BLaER1 treated with 17β-estradiol and CSF1 and Interleukin-3, amounts not matched to agents 10 nM and 100 nM (cell line): Measurements from ENCODE around the gene AHDC1.

Experiments
- H3K27ac ChIP-seq, 11 experiments: shearing (Covaris generic); formaldehyde crosslinking; 2 replicates each; pipeline ENCODE4 v1.8.1; 2022
- H3K27me3 ChIP-seq, 11 experiments: shearing (Covaris generic); formaldehyde crosslinking; 2 replicates each; pipeline ENCODE4 v1.8.1; 2022
- H3K36me3 ChIP-seq, 11 experiments: shearing (Covaris generic); formaldehyde crosslinking; 2 replicates each; pipeline ENCODE4 v1.8.1; 2022
- H3K4me1 ChIP-seq, 10 experiments: shearing (Covaris generic); formaldehyde crosslinking; 2 replicates each; pipeline ENCODE4 v1.8.1; 2022
- H3K4me2 ChIP-seq, 11 experiments: shearing (Covaris generic); formaldehyde crosslinking; 2 replicates each; pipeline ENCODE4 v1.8.1; 2022
- H3K4me3 ChIP-seq, 10 experiments: shearing (Covaris generic); formaldehyde crosslinking; 2 replicates each; pipeline ENCODE4 v1.8.1; 2022
- H3K9ac ChIP-seq, 11 experiments: shearing (Covaris generic); formaldehyde crosslinking; 2 replicates each; pipeline ENCODE4 v1.8.1; 2022
- H3K9me3 ChIP-seq, 11 experiments: shearing (Covaris generic); formaldehyde crosslinking; replicated peaks in 1 of 11; 2 replicates each; pipeline ENCODE4 v1.8.1; 2022
- H4K20me1 ChIP-seq, 11 experiments: shearing (Covaris generic); formaldehyde crosslinking; 2 replicates each; pipeline ENCODE4 v1.8.1; 2022
- Cebpa-rat ChIP-seq, 11 experiments: shearing (Covaris generic); IDR thresholded peaks; 2 replicates each; pipeline ENCODE4 v1.8.1; 2022

Gene AHDC1

DNA sequence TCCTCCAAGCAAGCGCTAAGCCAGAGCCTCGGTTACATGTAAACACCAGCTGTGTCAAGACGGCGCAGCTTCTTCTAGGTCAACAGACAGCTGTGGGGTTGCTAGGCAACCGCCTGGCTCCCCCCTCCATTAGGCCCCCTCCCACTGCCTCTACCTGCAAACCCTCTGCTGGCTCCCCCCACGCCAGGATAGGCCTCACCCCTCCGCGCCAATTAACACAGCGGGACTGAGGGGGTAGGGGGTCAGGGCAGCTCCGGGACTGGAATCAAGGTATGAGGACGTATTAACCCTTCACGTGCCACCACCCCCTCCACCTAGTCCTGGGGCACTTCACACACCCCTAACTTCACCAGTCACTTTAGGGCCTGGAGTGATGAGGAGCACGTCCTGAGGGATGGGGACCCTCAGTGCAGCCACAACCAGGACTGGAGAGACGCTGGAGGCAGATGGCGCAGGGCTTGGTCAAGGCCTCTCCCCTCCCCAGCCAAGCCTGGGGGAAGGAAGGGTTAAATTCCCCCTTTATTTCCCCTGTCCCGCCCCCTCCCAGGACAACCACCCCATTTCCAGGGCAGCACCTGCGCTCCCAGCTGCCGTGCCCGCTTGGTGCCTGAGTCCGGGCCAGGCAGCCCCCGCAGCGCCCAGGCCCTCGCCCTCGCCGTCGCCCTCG, 76.6 kb downstream of the AHDC1 start:
- peak overlapping the region; percentile 61 to 92 (median 82) for H3K27ac ChIP-seq
- peak overlapping the region; percentile 71 to 86 (median 76) for H3K9ac ChIP-seq
- H3K4me2 ChIP-seq, result peak overlapping the region; percentile 91 to 100 (median 99)
- no peaks in the 10 kb centered on the region for H3K9me3 ChIP-seq
- H4K20me1 ChIP-seq, result peaks cover 0 to 20% (median 0%) of the 10 kb centered on the region in 11 experiments; a peak in 2 of 22 replicates
- no peaks in the 10 kb centered on the region for H3K36me3 ChIP-seq
- peak overlapping the region; percentile 51 to 67 (median 58) for H3K4me3 ChIP-seq
- no peaks in the 10 kb centered on the region for H3K27me3 ChIP-seq
- peaks cover 86 to 100% (median 99%) of the 10 kb centered on the region in 10 experiments for H3K4me1 ChIP-seq
- no peak for TF ChIP-seq Cebpa-rat (IDR thresholded peaks at IDR 0.05)

GRCh38 chr1:27526569-27527222, 77.2 kb downstream of the AHDC1 start:
- Histone ChIP-seq H3K9ac (peak overlapping the region; percentile 71 to 86 (median 76)), H3K4me1 (peaks cover 86 to 100% (median 99%) of the 10 kb centered on the region in 10 experiments), H3K27ac (peak overlapping the region; percentile 76 to 92 (median 82); a peak in 21 of 22 replicates), H3K9me3 (no peaks in the 10 kb centered on the region), H3K27me3 (no peaks in the 10 kb centered on the region), H3K36me3 (no peaks in the 10 kb centered on the region), H3K4me3 (peak overlapping the region; percentile 51 to 67 (median 58)), H3K4me2 (peak overlapping the region; percentile 91 to 100 (median 99)), H4K20me1 (peaks cover 0 to 16% (median 0%) of the 10 kb centered on the region in 11 experiments; a peak in 1 of 22 replicates)
- TF ChIP-seq Cebpa-rat (IDR thresholded peaks at IDR 0.05), result no peak

DNA sequence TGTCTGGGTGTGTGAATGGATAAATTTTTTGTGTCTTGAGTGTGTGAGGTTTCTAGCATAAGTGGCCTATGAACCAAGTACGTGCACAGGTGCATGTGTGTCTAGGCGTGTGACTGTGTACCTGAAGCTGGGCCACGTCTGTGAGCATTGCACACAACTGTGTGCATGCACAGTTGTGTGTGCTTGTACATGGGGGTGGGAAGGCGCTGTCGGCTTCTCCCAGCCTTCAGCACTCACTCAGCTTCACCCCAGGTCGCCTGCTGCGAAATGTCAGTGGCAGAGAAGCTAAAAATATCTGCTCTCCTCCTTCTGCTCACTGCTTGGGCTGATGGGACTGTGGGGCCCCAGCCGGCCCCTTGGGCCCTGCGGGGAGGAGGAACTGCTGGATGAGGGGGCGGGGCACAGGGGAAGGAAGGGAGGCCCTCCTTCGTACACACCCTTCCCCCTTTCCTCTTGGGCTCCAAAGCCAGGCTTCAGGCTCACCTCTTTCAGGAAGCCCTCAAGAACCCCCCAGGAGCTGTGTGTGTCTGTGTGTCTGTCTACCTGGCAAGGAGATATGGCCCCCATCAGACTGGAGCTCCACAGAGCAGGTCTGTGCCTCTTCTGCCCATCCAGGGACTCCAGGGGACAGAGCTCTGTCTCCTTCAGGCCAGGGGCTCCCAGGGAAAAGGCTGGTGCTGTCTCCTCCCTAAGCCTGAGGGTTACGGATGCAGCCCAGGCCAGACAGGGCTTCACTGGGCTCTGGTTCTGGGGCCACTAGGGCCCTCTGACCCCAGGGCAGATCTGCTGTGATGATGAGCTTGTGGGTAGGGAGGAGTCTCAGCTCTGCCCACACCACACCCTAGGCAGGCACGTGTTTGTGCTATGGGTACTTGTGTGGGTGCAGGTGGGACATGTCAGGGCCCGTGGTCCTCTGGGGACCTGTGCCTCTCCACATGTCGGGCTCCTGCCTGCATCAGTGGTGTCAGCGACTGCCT, 78.4 kb downstream of the AHDC1 start:
- Histone ChIP-seq H3K4me2 (peak overlapping the region; percentile 91 to 100 (median 99)), H3K4me3 (peak overlapping the region; percentile 51 to 67 (median 58)), H3K4me1 (peaks cover 92 to 100% (median 99%) of the 10 kb centered on the region in 10 experiments), H3K9me3 (no peaks in the 10 kb centered on the region), H3K27me3 (no peaks in the 10 kb centered on the region), H3K36me3 (no peaks in the 10 kb centered on the region), H3K27ac (peak overlapping the region; percentile 76 to 92 (median 82)), H4K20me1 (peaks cover 0 to 13% (median 0%) of the 10 kb centered on the region in 11 experiments; a peak in 1 of 22 replicates), H3K9ac (peak overlapping the region; percentile 71 to 86 (median 76))
- TF ChIP-seq Cebpa-rat (IDR thresholded peaks at IDR 0.05), result no peak

DNA sequence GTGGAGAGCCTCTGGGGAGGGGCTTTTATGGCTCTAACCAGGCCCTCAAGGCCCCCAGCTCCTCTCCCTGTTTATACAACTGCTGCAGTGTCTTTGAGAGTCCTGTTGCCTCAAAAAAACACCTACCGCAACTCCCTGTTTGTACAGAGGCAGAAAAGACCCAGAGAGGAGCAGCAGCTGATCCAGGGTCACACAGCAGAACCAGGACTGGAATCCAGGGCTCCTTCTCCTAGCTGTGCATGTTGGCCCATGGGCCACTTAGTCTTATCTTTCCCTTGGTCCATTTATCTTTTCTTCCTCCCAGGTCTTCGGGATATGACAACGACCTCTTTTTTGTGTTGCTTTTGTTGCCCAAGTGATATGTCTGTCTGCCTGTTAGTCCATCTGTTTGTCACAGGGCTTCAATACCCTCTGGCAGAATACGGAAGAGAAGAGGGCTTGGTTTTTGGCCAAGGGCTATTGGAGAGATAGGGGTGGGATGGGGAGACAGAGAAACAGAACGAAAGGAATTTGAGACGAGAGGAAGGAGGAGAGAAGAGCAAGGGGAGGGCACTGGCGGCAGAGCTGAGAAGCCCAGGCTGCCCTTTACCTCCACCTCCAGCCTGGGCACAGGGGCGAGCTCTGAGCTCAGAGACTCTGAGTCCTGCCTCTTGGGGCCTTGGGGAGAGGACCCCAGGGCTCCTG, 80.5 kb downstream of the AHDC1 start:
- H3K36me3 ChIP-seq, result no peaks in the 10 kb centered on the region
- H3K4me1 ChIP-seq, result peaks cover 84 to 95% (median 91%) of the 10 kb centered on the region in 10 experiments
- H3K4me2 ChIP-seq, result peak overlapping the region; percentile 91 to 100 (median 99)
- 0 out of 20 replicates have a peak overlapping the region, but pooled peaks of 2 of the 10 experiments have one; percentile 2 to 31 for H3K4me3 ChIP-seq
- peak overlapping the region in 10 of 11 experiments; percentile 38 to 92 (median 69); a peak in 20 of 22 replicates for H3K27ac ChIP-seq
- 0 out of 22 replicates have a peak, but pooled peaks cover 0 to under 1% (median 0%) of the 10 kb centered on the region in 11 experiments for H4K20me1 ChIP-seq
- no peak for TF ChIP-seq Cebpa-rat (IDR thresholded peaks at IDR 0.05)
- H3K27me3 ChIP-seq, result no peaks in the 10 kb centered on the region
- peak overlapping the region; percentile 36 to 77 (median 62); a peak in 17 of 22 replicates for H3K9ac ChIP-seq
- no peaks in the 10 kb centered on the region for H3K9me3 ChIP-seq

DNA sequence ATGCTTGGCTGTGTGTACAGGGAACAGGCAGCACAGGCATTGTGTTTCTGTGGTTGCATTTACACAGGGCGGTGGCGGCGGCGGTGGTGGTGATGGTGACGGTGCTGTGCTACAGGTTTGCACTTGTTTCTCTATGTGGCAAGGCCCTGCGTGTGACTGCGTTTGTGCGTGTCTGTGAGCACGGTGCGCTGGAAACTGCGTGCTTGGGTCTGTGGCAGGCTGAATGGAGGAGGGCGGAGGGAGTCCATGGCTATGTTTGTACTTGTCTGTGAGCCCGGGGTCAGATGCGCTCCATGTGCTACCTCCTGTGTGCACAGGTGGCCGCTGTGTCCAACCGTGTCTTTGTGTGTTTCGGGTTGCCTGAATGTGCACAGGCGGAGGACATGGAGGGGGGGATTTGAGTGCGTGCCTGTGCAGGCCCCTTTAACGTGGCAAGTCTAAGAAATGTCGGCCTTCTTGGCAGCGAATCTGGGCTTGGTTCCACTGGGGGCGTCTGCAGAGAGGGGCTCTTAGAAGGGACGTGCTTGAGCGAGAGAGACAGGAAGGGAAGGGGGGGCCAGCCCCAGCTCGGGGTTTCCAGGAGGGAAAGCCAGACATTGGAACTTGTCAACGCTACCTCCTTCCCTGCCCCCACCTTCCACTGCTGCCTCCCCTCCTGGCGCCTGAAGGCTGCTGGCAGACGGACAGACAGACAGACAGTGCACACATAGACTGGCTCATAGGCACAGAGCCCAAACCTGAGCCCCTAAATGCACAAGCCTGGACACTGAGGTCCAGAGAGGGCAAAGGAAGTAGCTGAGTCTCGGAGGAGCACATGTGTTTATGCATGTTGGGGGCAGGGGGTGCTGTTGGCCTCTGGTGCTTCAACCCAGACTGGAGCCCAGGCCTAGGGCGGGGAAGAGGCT, 81.3 kb downstream of the AHDC1 start:
- Histone ChIP-seq H3K4me3 (peak overlapping the region in 5 of 10 experiments; percentile 2 to 31 (median 17); a peak in 5 of 20 replicates), H3K4me2 (peak overlapping the region; percentile 91 to 100 (median 99))

GRCh38 chr1:27521861-27522431, 82.0 kb downstream of the AHDC1 start:
- peak overlapping the region in 10 of 11 experiments; percentile 17 to 77 (median 64); a peak in 19 of 22 replicates for H3K9ac ChIP-seq
- no peaks in the 10 kb centered on the region for H3K27me3 ChIP-seq
- TF ChIP-seq Cebpa-rat (IDR thresholded peaks at IDR 0.05), result no peak
- no peaks in the 10 kb centered on the region for H3K36me3 ChIP-seq
- H3K4me2 ChIP-seq, result peak overlapping the region; percentile 91 to 100 (median 99)
- peak overlapping the region in 10 of 11 experiments; percentile 9 to 92 (median 70); a peak in 18 of 22 replicates for H3K27ac ChIP-seq
- H4K20me1 ChIP-seq, result no peaks in the 10 kb centered on the region
- H3K9me3 ChIP-seq, result no peaks in the 10 kb centered on the region
- peaks cover 69 to 85% (median 76%) of the 10 kb centered on the region in 10 experiments for H3K4me1 ChIP-seq
- peak overlapping the region in 8 of 10 experiments; percentile 3 to 46 (median 24); a peak in 7 of 20 replicates for H3K4me3 ChIP-seq

More for the DNA sequence above, 81.3 kb downstream of the AHDC1 start:
- Histone ChIP-seq H3K9me3 (no peaks in the 10 kb centered on the region), H3K36me3 (no peaks in the 10 kb centered on the region), H3K27me3 (no peaks in the 10 kb centered on the region), H3K4me1 (peaks cover 76 to 92% (median 83%) of the 10 kb centered on the region in 10 experiments), H3K9ac (peak overlapping the region in 10 of 11 experiments; percentile 36 to 77 (median 63); a peak in 18 of 22 replicates), H3K27ac (peak overlapping the region in 10 of 11 experiments; percentile 38 to 92 (median 69); a peak in 20 of 22 replicates), H4K20me1 (no peaks in the 10 kb centered on the region)
- no peak for TF ChIP-seq Cebpa-rat (IDR thresholded peaks at IDR 0.05)
